Left colon (tissue), 2 donors: ENCODE data around the gene IL22RA2. TPM values are rescaled to one million over a fixed set of nuclear protein-coding genes. Genes with fewer than 3 reads are reported as not detected.
A peak's percentile ranks its signal among the peaks of the same experiment; 100 is the strongest.

Experiments
- ATAC-seq: fragments of 200-7000 bp; cut with Tn5 transposase; one replicate; pipeline ENCODE4 v1.9.1; 2020; ENCODE audit warnings: mild to moderate bottlenecking, moderate library complexity
- DNase-seq, 2 donors: peaks; one replicate each; pipeline ENCODE4 v3.0.0-alpha.2; 2020
- intact Hi-C, 2 donors: fragments of 100-400 bp; cut with DNase I in 1 of 2; cut with micrococcal nuclease in 1 of 2; formaldehyde crosslinking; loops; one replicate each; pipeline versions ENCODE4 v1.11.2 to v1.14.0; 2022; cut with DNase I, micrococcal nuclease
- total RNA-seq, 2 donors: library from RNA; stranded (reverse); fragmentation: NEBNext Ultra II Directional; extraction: Animal tissue kit (Norgen Biotek cat#: 25700); gene quantifications; one replicate each; pipeline ENCODE4 v1.2.1, GENCODE V29; 2021
- donor health status: DM: no; HTN: no; CAD: no.
- donor health status: DM: yes; HTN: yes; CAD: no.

The IL22RA2 gene
- total RNA-seq, 2 donors from 2014 or later, result not detected

DNA sequence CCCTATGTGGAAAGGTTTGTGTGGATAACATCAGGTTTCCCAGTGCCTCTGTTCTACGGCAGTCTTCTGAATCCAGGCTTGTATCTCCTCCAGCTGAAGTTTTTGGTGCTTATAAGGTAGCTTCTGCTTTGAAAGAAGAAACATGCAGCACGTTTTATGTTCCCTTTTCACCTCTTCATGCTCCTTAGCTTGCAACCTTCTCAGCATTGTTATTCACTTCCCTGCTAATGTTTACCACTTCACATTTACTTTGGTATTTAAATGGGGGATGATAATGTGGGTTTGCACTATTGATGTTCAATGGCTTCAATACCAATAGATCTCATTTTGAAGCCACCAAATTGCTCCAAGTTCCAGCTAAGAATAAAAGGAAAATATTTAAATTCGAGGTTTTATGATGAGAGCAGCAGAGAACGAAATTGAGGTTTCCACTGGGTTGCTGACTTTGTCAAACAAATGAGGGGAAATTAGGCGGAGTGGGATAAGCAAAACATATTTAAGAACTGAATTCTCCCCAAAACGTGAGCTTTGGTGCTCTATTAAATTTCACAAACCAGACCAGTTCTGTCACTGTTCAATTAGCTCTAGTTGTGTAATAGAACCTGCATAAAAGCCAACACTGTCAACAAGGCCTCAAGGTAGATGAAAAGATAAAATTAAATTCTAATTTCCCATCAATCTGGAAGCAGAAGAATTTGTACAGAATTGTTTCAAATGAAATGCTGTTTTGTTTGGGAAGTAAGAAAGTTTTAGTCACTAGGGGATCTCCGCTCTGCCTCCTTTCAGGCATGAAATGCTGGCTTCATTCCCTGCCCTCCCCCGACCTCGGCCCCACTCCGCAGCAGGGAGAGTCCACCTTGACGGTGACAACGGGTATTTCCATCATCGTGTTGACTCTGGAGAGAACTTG lies 1.4 kb downstream of the IL22RA2 start:
- DNase-seq (no peak), ATAC-seq (no peak)
- intact Hi-C loops, result no loop called here

DNA sequence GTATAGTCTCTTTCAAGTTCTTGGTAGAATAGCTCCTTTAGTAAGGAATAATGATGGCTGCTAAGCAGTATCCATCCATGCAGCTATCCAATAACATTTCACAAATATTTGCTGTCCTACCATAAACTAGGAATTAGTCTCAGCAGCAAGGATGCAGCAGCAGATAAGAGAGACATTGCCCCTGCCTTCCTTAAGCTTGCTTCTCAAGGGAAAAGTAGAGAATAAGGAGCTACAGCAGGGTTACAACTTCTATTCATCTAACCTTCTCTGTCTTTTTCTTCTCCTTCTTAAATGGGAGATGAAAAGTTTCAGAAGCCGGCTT lies 2.4 kb downstream of the IL22RA2 start:
- no peak for ATAC-seq
- DNase-seq, result no peak
- intact Hi-C loops, result no loop called here

DNA sequence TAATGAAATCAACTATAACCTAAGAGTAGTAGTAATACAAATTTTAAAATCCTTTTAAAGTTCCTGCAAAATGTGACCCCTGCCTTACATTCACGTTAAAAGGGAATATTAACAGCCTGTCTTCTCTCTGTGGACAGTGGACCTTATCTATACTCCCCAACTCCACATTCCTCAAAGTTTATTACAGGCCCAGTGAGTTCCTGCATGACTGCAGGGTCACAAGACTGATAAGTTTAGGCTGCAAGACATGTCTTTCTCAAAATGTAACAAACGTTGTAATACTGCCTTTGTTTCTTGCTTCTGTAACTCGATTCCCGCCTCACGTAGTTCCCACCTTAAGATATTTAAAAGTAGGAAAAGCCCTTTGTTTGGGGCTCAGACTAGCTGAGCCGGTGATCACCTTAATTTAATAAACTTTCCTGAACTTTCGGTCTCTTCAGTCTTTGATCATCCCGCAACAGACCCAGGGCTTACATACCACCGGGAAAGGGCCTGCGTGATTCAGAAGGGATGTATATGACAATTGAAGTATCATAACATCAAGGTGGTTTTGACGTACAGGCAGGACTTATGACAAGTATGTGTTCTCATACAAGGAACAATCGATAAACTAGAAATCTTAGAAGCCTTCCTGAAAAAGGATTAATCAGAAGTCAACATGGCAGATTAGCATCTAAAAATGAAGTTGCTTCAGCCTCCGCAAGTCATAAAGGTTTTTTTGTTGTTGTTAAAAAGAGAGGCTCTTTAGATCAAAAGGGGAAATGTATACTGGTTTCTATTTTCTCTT lies 3.0 kb downstream of the IL22RA2 start:
- intact Hi-C loops, result no loop called here
- ATAC-seq (no peak), DNase-seq (no peak)

DNA sequence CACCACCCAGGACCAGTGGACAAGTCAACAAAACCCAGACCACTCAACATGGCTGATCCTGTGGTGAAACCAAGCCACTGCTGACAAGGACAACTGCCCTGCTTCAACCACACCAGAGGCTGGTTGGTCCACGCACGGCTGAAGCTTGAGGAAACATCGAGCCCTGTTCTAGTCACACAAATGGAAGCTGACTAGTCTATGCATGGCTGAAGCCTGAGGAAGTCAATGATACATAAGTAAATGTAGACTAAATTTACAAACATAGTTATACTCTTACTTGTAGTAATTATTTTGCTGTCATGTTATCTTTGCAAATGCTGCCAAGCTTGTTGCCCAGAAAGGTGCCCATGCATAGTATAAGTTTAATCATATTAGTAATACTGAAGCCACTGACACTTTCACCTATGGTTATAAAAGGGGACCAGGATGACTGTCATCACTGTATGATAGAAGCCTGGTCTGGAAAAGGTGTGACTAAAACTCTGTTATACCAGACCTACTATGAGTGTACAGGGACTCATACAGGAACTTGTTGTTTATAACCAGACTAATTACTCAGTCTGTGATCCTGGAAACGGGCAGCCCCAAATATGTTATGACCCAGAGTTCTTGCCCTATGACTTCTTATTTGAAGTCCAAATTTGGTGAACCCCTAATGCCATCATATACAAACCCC lies 5.6 kb downstream of the IL22RA2 start:
- no peak for DNase-seq
- ATAC-seq, result no peak
- intact Hi-C loops, result no loop called here

DNA sequence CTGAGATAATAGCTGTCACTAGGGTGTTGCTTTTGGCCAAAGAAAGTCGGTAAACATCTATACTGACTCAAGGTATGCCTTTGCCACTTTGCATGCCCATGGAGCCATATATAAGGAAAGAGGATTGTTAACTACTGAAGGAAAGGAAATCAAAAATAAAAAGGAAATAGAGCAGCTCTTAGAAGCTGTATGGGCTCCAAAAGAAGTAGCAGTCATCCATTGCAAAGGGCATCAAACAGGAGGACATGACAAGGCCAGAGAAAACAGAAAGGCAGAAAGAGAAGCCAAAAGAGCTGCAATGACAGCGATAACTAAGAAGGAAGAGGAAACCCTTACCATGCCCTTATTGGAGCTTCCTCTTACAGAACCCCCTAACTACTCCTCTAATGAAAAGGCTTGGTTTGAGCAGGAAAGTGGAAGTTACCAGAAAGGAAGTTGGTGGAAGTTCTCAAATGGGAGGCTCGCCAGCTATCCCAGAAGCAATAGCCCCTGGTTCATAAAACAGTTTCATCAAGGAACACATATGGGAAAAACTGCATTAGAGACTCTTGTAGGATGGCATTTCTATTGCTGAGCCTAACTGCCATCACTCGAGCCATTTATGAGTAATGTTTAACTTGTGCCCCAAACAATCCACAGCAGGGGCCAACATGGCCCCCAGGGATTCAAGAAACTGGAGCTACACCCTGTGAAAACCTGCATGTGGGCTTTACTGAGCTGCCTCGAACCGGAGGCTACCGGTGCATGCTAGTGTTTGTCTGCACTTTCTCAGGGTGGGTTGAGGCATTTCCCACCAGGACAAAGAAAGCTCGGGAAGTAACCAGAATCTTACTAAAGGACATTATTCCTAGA lies 7.0 kb downstream of the IL22RA2 start:
- no peak for ATAC-seq
- no peak for DNase-seq
- intact Hi-C loops, result no loop called here

DNA sequence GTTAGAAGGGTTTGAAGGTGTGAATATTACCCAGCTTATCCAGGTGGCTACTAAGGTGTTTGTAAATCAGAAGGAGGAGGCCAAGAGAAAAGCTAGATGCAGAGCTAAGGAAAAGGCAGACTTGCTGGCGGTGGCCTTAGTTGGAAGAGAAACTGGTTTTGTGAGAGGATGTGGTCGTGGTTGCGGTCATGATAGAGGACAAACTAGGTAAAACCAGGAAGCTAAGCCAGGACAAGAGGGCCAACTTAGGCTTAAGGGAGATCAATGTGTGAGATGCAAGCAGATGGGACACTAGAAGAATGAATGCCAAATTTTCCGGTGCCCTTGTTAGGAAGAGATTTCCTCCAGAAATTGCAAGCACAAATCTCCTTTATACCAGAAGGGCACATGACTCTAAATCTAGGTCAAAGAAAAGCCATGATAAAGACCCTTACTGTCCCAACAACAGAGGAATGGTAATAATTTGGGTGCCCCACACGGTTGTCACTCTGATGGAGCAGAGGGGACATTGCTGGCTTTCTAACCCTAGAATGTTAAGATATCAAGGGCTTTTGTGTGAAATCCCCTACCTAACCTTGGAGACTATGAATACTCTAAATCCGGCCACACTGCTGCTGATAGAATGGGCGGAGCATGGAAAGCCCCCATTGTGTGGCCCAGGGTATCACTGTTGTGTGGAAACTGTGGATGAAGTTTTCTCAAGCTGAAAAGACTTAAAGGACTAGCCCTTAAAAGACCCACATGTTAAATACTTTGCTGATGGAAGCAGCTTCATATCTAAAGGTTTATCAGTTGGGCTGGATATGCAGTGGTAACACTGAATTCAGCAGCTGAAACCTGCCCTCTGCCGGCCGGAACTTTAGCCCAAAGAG lies 7.8 kb downstream of the IL22RA2 start:
- DNase-seq, result peak in 1 of 2 donors; percentile 67
- intact Hi-C loops, result no loop called here
- peak; percentile 69 for ATAC-seq

DNA sequence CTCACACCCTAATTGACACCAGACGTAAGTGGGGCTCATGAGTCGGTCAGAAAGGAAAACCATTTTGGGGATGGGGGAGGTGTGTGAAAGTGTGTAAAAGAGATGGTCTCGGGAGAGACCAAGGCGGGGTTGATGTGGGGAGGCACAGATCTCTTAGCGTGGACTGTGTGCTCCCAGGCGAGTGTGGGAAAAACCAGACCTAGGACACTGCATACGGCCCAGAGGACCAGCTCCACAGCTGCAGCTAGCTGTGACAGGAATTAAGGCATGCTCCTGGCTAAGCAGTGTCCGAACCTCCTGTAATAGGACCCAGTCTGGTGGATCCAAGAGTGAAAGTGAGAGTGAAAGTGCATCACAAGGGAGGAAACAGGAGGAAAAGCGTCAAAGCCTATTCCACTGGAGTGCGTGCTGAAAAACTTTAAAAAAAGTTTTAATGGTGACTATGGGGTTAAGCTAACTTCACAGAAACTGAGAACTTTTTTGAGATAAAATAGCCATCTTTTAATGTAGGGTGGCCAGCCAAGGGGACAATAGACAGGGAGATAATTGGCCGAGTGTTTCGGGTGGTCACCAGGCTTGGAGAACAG lies 9.6 kb downstream of the IL22RA2 start:
- DNase-seq (no peak), ATAC-seq (no peak)
- intact Hi-C loops, result no loop called here

DNA sequence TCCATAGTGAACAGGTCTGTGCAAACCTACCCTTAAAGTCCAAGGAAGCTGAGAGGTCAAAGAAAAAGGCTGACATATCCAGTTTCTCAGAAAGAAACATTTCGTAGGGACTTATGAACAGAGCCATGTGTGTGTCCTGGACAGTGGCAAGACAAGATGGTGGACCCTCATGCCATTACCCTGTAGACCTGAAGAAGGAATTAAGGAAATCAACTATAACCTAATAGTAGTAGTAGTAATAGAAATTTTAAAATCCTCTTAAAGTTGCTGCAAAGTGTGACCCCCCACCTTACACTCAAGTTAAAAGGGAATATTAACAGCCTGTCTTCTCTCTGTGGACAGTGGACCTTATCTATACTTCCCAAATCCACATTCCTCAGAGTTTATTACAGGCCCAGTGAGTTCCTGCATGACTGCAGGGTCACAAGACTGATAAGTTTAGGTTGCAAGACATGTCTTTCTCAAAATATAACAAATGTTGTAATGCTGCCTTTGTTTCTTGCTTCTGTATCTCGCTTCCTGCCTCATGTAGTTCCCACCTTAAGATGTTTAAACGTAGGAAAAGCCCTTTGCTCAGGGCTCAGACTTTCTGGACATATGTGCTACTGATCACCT lies 10.6 kb downstream of the IL22RA2 start:
- intact Hi-C loops, result no loop called here
- no peak for DNase-seq
- no peak for ATAC-seq

DNA sequence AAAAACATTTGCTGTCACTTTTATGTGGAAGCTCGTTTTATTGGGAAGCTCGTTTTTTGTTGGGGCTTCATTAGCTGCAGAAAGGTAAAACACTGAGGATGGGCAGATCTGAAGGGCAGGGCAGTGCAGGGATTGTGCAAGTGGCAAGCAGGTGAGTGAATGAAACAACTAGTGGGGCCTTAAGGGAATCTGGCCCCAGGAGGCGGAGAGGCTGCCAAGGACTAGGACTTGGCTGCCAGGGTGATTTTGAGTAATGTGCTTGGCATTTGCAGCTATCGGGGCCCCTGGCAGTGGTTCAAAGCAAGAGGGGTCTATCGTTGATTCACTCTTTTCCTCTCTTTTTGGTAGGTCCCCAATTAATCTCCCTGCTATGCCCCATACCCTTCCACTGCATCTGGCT lies 11.5 kb downstream of the IL22RA2 start:
- ATAC-seq (no peak), DNase-seq (no peak)
- intact Hi-C loops, result no loop called here

DNA sequence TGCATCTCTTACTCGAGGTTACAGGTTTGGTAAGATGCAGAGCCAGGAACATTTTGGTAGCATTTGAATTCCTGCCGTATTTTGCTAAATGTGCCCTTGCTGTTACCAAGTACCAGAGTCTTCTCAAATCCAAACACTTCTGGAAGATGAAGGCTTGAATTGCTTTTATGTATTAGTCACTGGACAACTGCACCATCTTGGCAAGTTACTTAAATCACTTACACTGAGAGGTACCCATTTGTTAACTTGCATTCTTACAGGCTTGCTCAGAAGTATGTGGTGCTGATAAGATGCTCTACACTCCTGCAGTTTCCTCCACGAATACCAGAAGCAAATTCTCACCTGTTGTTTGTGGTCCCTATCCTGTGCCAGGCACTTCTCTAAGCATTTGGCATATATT lies 12.7 kb downstream of the IL22RA2 start:
- DNase-seq, result no peak
- intact Hi-C loops, result no loop called here
- ATAC-seq, result no peak

DNA sequence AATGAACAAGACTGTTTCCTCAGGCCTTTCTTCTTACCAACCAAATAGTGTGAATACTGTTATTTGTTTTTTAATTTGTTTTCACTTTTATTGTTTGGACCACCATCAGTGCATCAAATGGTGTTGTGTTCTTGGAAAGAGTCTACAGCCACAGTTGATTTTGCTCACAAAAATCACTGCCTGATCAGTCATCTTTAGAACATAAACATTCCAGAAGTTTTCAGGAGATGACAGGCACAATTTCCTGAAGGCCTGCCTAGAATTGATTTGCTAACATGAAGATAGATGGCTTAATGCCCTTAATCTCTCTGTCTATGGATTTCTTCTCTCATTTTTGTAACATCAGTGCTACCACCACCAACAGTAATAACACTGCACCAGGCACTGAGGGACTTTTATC lies 13.5 kb downstream of the IL22RA2 start:
- intact Hi-C loops, result no loop called here
- ATAC-seq (no peak), DNase-seq (no peak)

DNA sequence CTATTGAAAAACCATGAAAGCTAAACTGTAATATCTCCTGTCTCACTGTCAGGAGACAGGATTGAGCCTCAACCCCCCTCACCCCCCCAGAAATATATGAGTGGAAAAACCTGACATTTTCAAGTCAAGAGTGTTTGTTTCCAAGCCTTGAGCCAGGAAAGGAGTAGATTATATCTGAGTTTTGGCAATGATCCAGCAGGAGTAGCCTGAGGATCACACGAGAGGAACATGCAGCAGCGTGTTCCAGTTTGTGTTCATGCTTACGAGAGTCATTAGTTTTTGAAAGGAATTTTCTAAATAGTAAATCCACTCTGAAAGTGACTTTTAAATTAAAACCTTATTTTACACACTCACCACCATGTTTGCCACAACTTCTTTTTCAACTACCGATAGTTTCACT lies 15.8 kb downstream of the IL22RA2 start:
- no peak for ATAC-seq
- no peak for DNase-seq
- intact Hi-C loops, result no loop called here

DNA sequence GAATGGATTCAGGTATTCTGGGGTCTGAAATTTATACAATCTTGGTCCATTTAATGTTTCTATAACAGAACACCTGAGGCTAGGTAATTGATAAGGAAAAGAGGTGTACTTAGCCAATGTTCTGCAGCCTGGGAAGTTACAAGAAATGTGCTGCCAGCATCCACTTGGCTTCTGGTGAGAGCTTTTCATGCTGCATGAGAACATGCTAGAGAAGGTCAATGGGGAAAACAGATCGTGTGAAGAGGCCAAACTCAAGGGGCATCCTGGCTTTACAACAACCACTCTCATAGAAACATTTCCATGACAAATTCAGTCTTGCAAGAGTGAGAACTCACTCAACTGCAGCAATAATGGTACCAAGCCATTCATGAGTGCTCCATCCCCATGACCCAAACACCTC lies 16.8 kb downstream of the IL22RA2 start:
- intact Hi-C loops, result no loop called here
- DNase-seq (no peak), ATAC-seq (no peak)

DNA sequence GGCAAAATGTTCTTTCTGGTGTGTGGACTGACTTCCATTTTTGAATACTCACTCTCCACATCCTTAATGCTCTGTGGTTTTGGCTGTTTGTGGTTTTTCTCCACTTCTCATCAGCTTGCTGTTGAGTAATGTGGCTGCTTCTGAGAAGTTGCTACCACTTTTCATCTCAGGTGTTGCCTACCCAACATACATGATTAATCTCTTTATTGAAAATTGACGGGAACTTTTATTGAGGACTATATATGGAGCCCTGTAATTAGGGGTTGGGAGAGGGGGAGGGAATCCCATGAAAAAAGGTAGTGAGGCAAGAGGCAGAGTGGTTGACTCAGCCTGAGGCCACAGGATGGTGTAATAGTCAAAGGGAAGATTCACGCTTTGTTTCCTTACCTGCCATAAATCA lies 17.6 kb downstream of the IL22RA2 start:
- DNase-seq, result no peak
- no peak for ATAC-seq

DNA sequence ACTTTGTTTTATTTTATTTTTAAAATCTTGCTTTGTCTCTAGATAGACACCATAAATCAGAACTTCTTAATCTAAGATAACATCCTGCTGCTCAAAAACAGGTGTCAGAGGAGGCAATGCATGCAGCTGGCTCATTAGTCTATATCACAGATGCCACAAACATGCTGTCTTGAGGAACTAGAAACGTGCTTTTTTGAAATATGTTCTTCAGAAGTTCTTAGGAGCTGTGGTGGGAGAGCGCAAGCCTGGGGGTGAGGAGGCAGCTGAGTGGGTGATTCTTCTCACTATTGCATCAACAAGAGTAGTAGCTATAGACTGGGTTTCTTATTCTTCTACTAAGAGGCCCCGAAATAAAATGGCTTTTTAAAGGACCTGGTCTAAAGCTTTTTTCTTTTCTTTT lies 23.4 kb downstream of the IL22RA2 start:
- intact Hi-C loops, result no loop called here
- no peak for DNase-seq
- no peak for ATAC-seq

More for the DNA sequence above, 17.6 kb downstream of the IL22RA2 start:
- intact Hi-C loops, result no loop called here

DNA sequence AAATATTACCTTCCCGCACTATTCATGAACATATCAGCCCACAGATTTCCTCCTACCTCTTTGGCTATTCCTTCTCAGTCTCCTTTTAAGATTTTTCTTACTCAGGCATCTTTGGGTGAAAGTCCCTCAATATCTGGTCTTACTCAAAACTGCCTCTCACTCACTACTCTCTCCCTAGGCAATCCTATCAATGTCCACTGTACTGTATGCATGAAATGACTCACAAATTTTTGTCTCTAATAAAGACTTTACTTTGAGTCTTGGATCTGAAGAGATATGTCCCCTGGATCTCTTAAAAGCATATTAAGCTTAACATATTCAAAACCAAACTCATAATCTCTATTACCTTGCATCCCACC lies 24.4 kb downstream of the IL22RA2 start:
- intact Hi-C loops, result no loop called here
- ATAC-seq (no peak), DNase-seq (no peak)

DNA sequence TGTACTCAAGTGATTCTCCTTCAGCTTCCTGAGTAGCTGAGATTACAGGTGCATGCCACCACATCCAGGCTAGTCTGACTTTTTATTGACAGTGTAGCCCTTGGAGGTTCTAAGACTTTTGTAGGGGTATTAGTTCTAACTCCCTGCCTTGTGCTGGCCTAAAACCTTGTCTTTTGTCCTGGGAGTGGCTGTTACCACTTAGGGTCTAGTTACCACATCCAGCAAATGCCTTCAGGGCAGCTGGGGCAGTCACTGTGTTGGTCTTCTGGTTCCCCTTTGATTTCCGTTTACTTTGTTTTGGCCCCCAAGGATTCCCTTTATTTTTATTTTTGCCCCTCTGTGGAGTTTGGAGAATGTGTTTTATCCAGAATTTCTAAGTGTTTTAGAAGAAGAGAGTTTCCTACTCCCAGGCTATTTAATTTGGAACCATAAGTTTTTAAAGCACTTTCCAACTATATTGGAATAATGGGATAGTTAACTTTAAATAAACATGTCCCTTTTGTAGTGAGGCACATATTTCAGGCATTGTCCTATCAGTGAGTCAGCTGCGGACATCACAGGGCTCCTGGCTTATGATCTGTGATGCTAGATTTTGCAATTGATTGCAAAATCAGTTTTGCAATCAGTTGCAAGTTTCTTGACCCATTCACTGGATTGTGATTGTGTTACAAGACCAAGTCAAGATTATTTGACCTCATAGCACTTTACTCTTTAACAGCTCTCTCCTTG lies 25.0 kb downstream of the IL22RA2 start:
- no peak for ATAC-seq
- DNase-seq, result no peak
- intact Hi-C loops, result no loop called here
